ENCODE results near the gene KRT17.
"Not testable (repeated sequence)": the region's sequence is repeated elsewhere in the genome, so short reads cannot be mapped to it uniquely, and the experiment has no call there.

The KRT17 gene

GRCh38 chr17:41653892-41654677 lies 29.7 kb upstream of the KRT17 start:
- DNase-seq, result peak; percentile 50

- DNase-seq, result no peak
These were observed 29.0 kb upstream of the KRT17 start for GRCh38 chr17:41653421-41653820.

GRCh38 chr17:41652461-41652970 lies 28.1 kb upstream of the KRT17 start:
- peak; percentile 39 for DNase-seq

GRCh38 chr17:41651625-41652460 lies 27.5 kb upstream of the KRT17 start:
- peak; percentile 78 for DNase-seq

- DNase-seq, result no peak
These were observed 26.6 kb upstream of the KRT17 start for GRCh38 chr17:41650794-41651624.

- no peak for DNase-seq
These were observed 25.6 kb upstream of the KRT17 start for GRCh38 chr17:41649923-41650519.

GRCh38 chr17:41648411-41649195 lies 24.2 kb upstream of the KRT17 start:
- DNase-seq, result peak; percentile 92

GRCh38 chr17:41647940-41648410 lies 23.6 kb upstream of the KRT17 start:
- DNase-seq, result peak; percentile 91

GRCh38 chr17:41647038-41647813 lies 22.9 kb upstream of the KRT17 start:
- no peak for DNase-seq

GRCh38 chr17:41642252-41643156 lies 18.1 kb upstream of the KRT17 start:
- no peak for DNase-seq

GRCh38 chr17:41640596-41640995 lies 16.2 kb upstream of the KRT17 start:
- DNase-seq, result not testable (repeated sequence)

GRCh38 chr17:41639492-41640473 lies 15.4 kb upstream of the KRT17 start:
- DNase-seq, result no peak

GRCh38 chr17:41638941-41639340 lies 14.6 kb upstream of the KRT17 start:
- no peak for DNase-seq

- no peak for DNase-seq
These were observed 13.8 kb upstream of the KRT17 start for GRCh38 chr17:41638194-41638593.

- no peak for DNase-seq
These were observed 12.3 kb upstream of the KRT17 start for GRCh38 chr17:41636652-41637051.

- peak; percentile 84 for DNase-seq
These were observed 11.0 kb upstream of the KRT17 start for GRCh38 chr17:41635121-41636097.

GRCh38 chr17:41634639-41635038 lies 10.3 kb upstream of the KRT17 start:
- DNase-seq, result no peak

All from right forelimb (tissue), 1 donor.